Stimulated activated effector memory CD8-positive, alpha-beta T cell treated with anti-CD3 and anti-CD28 coated beads, Interleukin-12 subunit alpha, Interleukin-12 subunit beta, amount 100 ng/mL, for 72 hours (primary cell): ENCODE results near the gene TNIK.

Experiments
- ATAC-seq: fragments of 150-1000 bp; cut with Tn5 transposase; 2 replicates; pipeline ENCODE4 v1.10.0; 2021
- DNase-seq, 2 donors: peaks; one replicate each; pipeline ENCODE4 v3.0.0; 2021 to 2022; ENCODE audit warnings: low spot score in 2 of 2
- H3K27ac Mint-ChIP-seq: one replicate; pipeline ENCODE4 v1.8.0; 2022; ENCODE audit warnings: mild to moderate bottlenecking, mixed read lengths
- H3K36me3 Mint-ChIP-seq: one replicate; pipeline ENCODE4 v1.8.0; 2022; ENCODE audit warnings: mild to moderate bottlenecking, mixed read lengths
- H3K4me1 Mint-ChIP-seq: one replicate; pipeline ENCODE4 v1.8.0; 2022; ENCODE audit warnings: mixed read lengths
- H3K4me3 Mint-ChIP-seq: one replicate; pipeline ENCODE4 v1.8.0; 2022; ENCODE audit warnings: mild to moderate bottlenecking, mixed read lengths
- H3K9me3 Mint-ChIP-seq: one replicate; pipeline ENCODE4 v1.8.0; 2022; ENCODE audit warnings: mixed read lengths

TNIK gene

DNA sequence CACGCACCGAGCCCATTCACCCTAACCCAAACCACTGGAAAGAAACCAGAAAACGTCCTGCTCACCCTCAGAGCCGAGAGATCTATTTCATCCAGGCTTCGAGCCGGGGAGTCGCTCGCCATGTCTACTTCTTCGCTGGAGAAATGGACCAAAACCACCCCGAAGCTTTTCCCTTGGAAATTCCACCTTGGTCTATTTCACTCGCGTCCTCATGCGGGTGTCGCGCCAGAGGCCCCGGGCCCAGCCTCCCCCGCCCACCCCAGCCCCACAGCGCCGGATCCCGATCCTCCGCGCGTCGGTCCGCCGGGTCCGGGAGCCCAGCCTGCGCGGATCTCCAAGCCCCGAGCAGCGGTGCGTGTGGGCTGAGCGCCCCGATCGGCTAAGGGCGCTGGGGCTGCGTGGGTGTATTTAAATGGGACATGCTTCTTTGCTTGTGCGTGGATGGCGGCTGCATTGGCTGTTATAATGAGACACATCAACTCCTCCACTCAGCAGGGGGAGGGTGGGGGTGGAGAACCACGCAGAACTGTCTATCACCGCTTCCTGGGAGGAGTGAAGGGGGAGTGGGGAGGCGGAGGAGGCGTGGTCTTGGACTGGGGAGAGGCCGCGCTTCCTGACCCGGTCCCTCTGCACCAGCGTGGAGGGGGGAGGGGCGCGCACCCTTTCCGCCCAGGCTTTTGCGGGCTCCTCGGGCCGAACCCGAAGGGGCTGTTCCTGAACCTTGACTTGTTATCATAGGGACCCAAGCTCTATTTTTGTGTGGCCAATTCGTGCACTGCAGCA is at the start of gene TNIK:
TSS of gene TNIK (minus strand) at position 464 of the 783 bp plus-strand sequence. CDS start at position 122, 342 bp downstream.
- peak; percentile 88 for ATAC-seq
- peak within 1 kb of the TSS; percentile 88 for H3K4me3 Mint-ChIP-seq
- H3K27ac Mint-ChIP-seq, result peak within 1 kb of the TSS; percentile 81
- H3K4me1 Mint-ChIP-seq, result peaks cover 52% of the 10 kb centered on the region
- no peaks in the 10 kb centered on the region for H3K9me3 Mint-ChIP-seq
- peaks cover 11% of the 10 kb centered on the region for H3K36me3 Mint-ChIP-seq
- DNase-seq, result peak; percentile 75 to 94

GRCh38 chr3:171508676-171509075 is 48.5 kb upstream of the TNIK start:
- Mint-ChIP-seq H3K27ac (no peak overlapping the region), H3K36me3 (no peaks in the 10 kb centered on the region), H3K4me3 (no peak overlapping the region), H3K9me3 (no peaks in the 10 kb centered on the region), H3K4me1 (no peaks in the 10 kb centered on the region)
- DNase-seq (no peak), ATAC-seq (no peak)

- H3K4me3 Mint-ChIP-seq, result no peak overlapping the region
- no peak overlapping the region for H3K27ac Mint-ChIP-seq
- no peaks in the 10 kb centered on the region for H3K9me3 Mint-ChIP-seq
- no peak for DNase-seq
- H3K4me1 Mint-ChIP-seq, result no peaks in the 10 kb centered on the region
- H3K36me3 Mint-ChIP-seq, result no peaks in the 10 kb centered on the region
- ATAC-seq, result no peak
These were observed 48.0 kb upstream of the TNIK start for GRCh38 chr3:171508206-171508605.

DNA sequence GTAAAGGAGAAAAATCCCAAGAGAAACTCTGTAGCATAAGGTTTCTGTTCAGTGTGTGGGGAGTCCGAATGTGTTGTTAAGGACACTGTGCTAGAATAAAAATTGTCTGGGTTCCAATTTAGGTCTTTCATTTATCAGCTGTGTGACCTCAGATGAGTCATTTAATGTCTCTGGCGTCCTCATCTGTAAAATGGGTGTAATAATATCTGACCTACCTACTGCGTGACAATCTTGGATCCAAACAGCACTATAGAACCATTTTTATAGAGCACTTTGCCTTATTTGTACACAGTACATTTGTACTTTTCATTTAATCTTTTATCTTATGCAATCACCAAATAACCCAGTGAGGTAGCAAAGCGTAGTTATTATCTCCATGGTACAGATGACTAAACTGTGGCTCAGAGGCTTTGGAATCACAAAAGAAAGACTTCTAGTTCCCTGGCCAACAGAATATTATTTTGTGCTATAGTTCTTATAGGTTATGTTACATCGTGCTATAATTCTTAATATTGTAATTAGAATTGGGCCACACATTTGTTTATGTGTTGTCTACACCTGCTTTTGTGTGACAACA is 46.6 kb upstream of the TNIK start:
- ATAC-seq (no peak), DNase-seq (no peak)
- Mint-ChIP-seq H3K4me1 (no peaks in the 10 kb centered on the region), H3K4me3 (no peak overlapping the region), H3K36me3 (no peaks in the 10 kb centered on the region), H3K27ac (no peak overlapping the region), H3K9me3 (no peaks in the 10 kb centered on the region)

GRCh38 chr3:171505822-171506333 is 45.7 kb upstream of the TNIK start:
- ATAC-seq, result no peak
- Mint-ChIP-seq H3K27ac (no peak overlapping the region), H3K4me3 (no peak overlapping the region), H3K9me3 (no peaks in the 10 kb centered on the region), H3K4me1 (no peaks in the 10 kb centered on the region), H3K36me3 (no peaks in the 10 kb centered on the region)
- no peak for DNase-seq

DNA sequence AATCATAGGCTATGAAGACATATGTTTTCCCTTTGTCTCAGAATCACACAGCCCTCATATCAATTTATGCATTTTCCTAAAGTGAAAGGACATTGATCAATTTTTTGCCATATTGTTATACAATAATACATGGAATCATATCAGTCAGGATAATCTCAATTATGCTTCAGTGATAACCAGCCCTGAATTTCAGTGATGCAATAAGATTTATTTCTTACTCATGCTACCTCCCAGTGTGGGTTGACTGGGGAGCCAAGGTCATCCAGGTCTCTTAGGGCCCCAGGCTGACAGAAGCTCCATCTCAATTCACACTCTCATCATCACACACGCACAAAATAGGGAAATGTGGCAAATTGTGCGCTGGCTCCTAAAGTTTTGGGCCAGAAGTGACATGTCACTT is 44.2 kb upstream of the TNIK start:
- Mint-ChIP-seq H3K4me3 (no peak overlapping the region), H3K4me1 (no peaks in the 10 kb centered on the region), H3K36me3 (no peaks in the 10 kb centered on the region), H3K27ac (no peak overlapping the region), H3K9me3 (no peaks in the 10 kb centered on the region)
- ATAC-seq (no peak), DNase-seq (no peak)

DNA sequence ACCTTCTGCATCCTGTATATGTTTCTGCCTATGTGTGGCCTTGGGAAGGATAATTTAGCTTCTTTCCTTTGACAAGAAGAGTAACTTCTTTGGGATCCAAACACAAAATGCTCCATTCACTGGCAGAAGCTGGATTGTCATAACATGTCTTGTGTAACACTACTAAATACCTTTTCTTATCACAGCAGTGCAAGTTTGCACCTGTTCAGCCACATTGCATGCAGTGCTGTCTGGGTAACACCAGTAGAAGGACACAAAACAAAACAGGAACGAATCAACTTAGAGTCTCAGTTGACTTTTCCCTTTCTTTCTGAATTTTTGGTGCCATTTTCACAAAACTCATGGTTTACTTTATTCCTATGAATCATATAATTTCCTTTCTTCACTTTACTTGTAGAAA is 43.6 kb upstream of the TNIK start:
- H3K27ac Mint-ChIP-seq, result no peak overlapping the region
- no peaks in the 10 kb centered on the region for H3K36me3 Mint-ChIP-seq
- ATAC-seq (no peak), DNase-seq (no peak)
- no peaks in the 10 kb centered on the region for H3K4me1 Mint-ChIP-seq
- no peak overlapping the region for H3K4me3 Mint-ChIP-seq
- no peaks in the 10 kb centered on the region for H3K9me3 Mint-ChIP-seq

GRCh38 chr3:171498921-171499320 is 38.7 kb upstream of the TNIK start:
- no peak for ATAC-seq
- DNase-seq, result no peak
- Mint-ChIP-seq H3K27ac (no peak overlapping the region), H3K4me3 (no peak overlapping the region), H3K36me3 (no peaks in the 10 kb centered on the region), H3K4me1 (peaks cover 14% of the 10 kb centered on the region), H3K9me3 (no peaks in the 10 kb centered on the region)

DNA sequence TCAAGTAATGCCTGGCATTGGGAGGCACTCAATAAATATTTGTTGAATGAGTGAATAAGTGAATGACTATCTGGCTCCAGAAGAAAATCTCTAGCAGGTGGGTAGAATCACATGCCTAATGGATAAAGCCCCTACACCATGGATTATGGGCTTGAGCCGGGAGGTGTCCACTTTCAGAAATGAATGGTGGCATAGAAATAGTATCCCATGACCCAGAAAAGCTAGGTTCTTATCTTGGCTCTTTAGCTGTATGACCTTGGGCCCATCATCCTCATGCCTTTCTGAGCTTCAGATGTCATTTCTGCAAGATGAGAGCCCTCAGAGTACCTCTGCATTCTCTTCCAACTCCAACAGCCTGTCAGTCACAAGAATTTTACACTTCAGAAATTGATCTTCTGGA is 37.3 kb upstream of the TNIK start:
- Mint-ChIP-seq H3K9me3 (no peaks in the 10 kb centered on the region), H3K4me3 (no peak overlapping the region), H3K4me1 (peaks cover 17% of the 10 kb centered on the region), H3K27ac (no peak overlapping the region), H3K36me3 (no peaks in the 10 kb centered on the region)
- DNase-seq (no peak), ATAC-seq (no peak)

- ATAC-seq (no peak), DNase-seq (no peak)
- Mint-ChIP-seq H3K4me1 (peaks cover 27% of the 10 kb centered on the region), H3K4me3 (no peak overlapping the region), H3K36me3 (no peaks in the 10 kb centered on the region), H3K27ac (peak overlapping the region; percentile 67), H3K9me3 (no peaks in the 10 kb centered on the region)
These were observed 35.2 kb upstream of the TNIK start for GRCh38 chr3:171495413-171495812.

GRCh38 chr3:171494457-171495109 is 34.4 kb upstream of the TNIK start:
- ATAC-seq (peak; percentile 42), DNase-seq (no peak)
- H3K9me3 Mint-ChIP-seq, result no peaks in the 10 kb centered on the region
- peak overlapping the region; percentile 67 for H3K27ac Mint-ChIP-seq
- H3K4me3 Mint-ChIP-seq, result no peak overlapping the region
- no peaks in the 10 kb centered on the region for H3K36me3 Mint-ChIP-seq
- H3K4me1 Mint-ChIP-seq, result peaks cover 33% of the 10 kb centered on the region

DNA sequence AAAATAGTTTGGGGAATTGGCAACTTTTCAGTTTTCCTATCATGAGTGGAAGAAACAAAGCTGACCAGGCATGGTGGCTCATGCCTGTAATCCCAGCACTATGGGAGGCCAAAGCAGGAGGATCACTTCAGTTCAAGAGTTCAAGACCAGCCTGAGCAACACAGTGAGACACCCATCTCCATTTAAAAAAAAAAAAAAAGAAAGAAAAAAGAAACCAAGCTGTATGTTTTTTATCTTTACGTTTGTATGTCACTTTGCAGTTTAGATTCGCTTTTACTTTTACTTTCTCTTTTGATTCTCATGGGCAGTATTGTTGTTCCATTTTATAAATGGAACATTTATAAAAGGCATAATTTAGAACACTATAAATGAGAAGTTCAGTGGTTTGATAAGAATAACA is 31.2 kb upstream of the TNIK start:
- no peaks in the 10 kb centered on the region for H3K9me3 Mint-ChIP-seq
- peak overlapping the region; percentile 63 for H3K4me3 Mint-ChIP-seq
- H3K4me1 Mint-ChIP-seq, result peaks cover 33% of the 10 kb centered on the region
- H3K27ac Mint-ChIP-seq, result peak overlapping the region; percentile 86
- DNase-seq (no peak), ATAC-seq (peak; percentile 46)
- H3K36me3 Mint-ChIP-seq, result no peaks in the 10 kb centered on the region

GRCh38 chr3:171490901-171491300 is 30.7 kb upstream of the TNIK start:
- DNase-seq, result no peak
- H3K27ac Mint-ChIP-seq, result peak overlapping the region; percentile 86
- no peak for ATAC-seq
- peak overlapping the region; percentile 63 for H3K4me3 Mint-ChIP-seq
- H3K9me3 Mint-ChIP-seq, result no peaks in the 10 kb centered on the region
- peaks cover 33% of the 10 kb centered on the region for H3K4me1 Mint-ChIP-seq
- H3K36me3 Mint-ChIP-seq, result no peaks in the 10 kb centered on the region

GRCh38 chr3:171489348-171489747 is 29.1 kb upstream of the TNIK start:
- H3K4me1 Mint-ChIP-seq, result peaks cover 23% of the 10 kb centered on the region
- no peaks in the 10 kb centered on the region for H3K9me3 Mint-ChIP-seq
- ATAC-seq, result peak; percentile 78
- no peak overlapping the region for H3K4me3 Mint-ChIP-seq
- H3K27ac Mint-ChIP-seq, result no peak overlapping the region
- no peak for DNase-seq
- H3K36me3 Mint-ChIP-seq, result no peaks in the 10 kb centered on the region

- Mint-ChIP-seq H3K9me3 (no peaks in the 10 kb centered on the region), H3K27ac (no peak overlapping the region), H3K36me3 (no peaks in the 10 kb centered on the region), H3K4me3 (no peak overlapping the region), H3K4me1 (peaks cover 18% of the 10 kb centered on the region)
- DNase-seq (no peak), ATAC-seq (no peak)
These were observed 28.3 kb upstream of the TNIK start for GRCh38 chr3:171488479-171488878.

DNA sequence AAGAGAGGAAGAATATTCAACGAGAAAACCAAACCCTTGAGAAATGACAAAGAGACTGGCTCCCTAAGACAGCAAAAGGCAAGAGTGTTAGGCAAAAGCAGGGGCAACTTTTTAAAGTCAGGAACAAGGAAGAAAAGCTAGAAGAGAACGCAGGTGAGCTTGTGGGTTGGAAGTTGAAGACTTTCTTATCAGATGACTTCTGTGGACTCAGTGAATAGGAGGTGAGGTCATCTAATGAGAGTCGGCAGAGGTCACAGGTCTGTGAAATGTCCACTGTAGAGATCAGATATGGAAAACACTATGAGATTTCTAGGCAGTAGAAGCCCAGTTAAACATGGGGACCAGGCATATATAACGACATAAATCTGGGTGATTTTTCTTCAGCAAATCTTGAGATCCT is 27.2 kb upstream of the TNIK start:
- Mint-ChIP-seq H3K9me3 (no peaks in the 10 kb centered on the region), H3K27ac (no peak overlapping the region), H3K4me1 (peaks cover 15% of the 10 kb centered on the region), H3K36me3 (no peaks in the 10 kb centered on the region), H3K4me3 (no peak overlapping the region)
- ATAC-seq (no peak), DNase-seq (no peak)
